GM11168 (cell line): ENCODE results near the gene DNMT3A.

Experiments
- in situ Hi-C: fragments of 300-500 bp; cut with MboI; formaldehyde crosslinking; loops from one replicate; pipeline ENCODE4 v1.12.0; 2022; ENCODE audit warnings: low sequenced_read_pairs; ENCODE audit not compliant: unreplicated experiment

DNMT3A gene

DNA sequence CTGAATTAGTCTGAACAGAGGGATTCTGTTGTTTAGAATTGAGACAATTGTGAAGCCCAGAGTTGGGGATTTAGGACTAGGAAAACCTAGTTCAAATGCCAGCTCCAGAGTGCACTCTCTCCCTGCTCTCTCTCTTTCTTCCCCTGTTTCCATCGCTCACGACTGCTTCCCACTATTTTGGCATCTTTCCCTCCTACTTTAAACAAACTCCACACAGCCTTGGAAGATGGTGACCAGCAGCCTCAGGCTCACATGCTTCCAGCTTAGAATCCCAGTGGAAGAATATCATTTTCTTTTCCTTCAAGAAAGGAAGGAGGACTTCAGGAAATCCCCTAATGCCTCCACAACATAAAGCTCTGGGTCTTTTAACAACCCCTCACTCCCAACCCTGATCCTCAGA, 6.1 kb upstream of the DNMT3A start:
- in situ Hi-C loops: no loop called here

DNA sequence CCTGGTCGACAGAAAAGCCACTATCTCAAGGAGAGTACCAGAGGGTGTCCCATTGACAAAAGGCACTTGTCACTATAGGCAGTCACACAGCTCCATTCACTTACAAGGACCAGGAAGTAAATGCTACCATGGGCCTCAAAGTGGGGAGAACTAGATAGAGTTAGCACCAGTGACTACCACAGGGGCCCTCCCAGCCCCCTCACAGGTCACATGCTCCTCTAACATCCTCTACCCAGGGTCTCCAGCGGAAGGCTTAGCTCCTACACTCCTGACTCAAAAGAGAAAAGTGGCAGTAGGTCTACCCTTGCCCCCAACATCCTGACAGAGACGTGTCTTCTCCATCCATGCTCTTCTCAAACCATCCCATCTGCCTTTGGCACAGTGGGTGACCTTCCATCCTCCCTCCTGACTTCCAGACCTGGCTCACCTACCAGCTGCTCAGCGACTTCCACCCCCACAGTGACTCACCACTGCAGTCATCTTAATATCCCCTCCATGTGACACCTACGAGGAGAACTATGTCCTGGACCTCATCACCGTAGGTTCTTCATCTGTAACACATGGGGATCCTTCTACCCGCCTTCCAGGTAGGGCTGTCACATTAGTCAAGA, 5.6 kb upstream of the DNMT3A start:
- in situ Hi-C loops: no loop called here

DNA sequence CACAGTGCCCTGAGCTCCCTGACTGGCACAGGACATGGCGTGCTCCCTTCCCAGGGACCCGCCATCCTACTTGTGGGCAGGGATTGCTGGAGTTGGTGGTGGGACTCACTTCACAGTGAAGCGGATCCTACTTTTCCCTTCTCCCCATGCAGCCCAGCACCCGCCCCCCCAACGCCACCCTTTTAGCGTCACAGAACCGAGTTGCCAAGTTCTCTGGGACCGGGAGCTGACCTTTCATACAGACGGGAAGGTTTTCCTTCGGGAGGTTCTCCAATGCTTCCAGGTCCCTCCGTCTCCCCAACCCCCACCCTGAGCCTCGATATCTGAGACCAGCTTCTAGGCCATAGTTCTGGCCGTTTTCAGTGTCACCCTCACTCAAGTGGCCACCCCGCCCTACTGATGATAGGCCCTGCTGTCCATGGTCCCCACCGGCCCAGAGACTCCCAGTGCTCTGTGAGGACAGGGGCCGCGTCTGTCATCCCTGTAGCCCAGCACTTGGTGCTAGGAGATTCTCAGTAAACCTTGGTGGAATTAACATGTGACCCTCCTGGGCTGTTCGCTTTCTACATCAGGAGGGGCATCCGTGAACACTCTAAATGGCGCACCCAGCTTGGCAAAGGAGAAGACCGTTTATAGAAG, 1.6 kb upstream of the DNMT3A start:
- in situ Hi-C loops: no loop called here

- in situ Hi-C loops: no loop called here
These were observed 854 bp upstream of the DNMT3A start for GRCh38 chr2:25342372-25343186.

- in situ Hi-C loops: no loop called here
These were observed 556 bp downstream of the DNMT3A start for GRCh38 chr2:25341011-25341727.

GRCh38 chr2:25340181-25340921, 1.4 kb downstream of the DNMT3A start:
- in situ Hi-C loops: no loop called here

DNA sequence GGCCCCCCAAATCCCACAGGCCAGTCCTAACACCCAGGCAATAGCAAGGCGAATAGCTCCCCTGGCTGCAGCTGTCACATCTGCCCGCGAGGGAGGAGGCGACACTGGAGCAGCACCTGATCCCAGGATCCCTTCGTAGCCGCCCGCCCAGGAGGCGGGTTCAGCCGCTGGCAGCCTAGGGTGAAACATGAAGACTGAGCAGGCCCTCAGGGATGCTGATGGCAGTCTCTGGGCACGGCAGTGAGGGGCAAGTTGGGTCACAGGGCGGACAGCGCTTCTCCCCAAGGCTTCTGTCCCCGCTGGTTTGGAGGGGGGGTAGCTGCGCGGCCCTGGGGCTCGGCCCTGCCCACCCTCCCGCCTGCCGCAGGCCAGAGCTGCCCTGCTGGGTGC, 1.9 kb downstream of the DNMT3A start:
- in situ Hi-C loops: no loop called here

DNA sequence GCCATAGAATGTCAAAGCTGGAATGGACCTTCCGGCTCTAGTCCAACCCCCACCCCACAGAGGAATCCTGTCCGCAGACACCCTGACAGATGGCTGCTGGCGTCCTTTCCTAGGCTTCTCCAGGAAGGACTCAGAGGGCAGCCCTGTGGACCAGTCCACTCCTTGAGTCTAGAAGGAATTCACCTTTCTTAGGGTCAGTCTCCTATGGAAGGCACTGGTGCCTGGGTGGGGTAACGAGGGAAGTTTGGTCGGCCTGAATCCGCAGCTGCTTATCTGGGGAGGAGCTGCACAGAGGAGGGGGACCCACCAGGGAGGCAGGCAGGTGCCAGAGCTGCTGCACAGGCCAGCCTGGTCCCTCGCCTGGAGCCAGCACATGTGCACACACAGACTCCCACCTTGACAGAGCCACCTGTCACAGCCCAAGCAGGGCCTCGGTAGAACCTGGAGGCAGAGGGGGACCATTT, 2.5 kb downstream of the DNMT3A start:
- in situ Hi-C loops: no loop called here

DNA sequence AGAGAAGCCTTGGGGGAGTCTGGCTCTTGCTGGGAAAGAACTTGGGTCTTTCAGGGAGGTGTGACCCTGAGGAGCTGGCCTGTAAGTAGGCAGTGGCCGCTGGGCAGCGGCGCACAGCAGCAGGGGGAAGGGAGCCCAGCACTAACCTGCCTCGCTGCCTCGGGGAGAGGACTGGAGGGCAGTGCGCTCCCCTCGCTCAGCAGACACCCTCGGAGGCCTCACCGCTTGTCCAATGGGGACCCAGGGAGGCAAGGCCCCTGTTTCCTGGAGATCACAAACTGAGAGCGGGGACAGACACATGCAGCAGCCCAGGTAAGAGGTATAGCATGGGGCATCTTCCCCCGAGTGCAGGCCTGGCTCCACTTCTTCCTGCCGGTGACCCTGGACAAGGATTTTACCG, 3.3 kb downstream of the DNMT3A start:
- in situ Hi-C loops: no loop called here

DNA sequence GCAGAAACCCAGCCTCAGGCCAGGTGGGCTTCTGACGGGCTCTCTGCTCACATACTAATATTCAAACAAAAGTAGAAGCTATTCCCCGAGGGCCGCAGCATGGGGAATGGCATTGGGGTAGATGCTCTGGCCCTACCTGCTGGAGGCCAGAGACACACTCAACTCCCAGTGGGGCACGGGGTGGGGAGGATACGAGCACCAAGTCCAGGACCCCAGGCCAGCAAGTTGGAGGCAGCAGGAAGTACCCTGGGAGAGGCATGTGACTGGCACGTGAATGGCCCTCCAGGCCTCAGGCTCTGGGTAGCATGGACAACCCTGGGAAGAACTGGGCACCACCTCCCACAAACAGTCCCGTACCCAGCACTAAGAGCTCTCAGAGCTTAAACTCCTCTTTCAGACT, 3.8 kb downstream of the DNMT3A start:
- in situ Hi-C loops: no loop called here

DNA sequence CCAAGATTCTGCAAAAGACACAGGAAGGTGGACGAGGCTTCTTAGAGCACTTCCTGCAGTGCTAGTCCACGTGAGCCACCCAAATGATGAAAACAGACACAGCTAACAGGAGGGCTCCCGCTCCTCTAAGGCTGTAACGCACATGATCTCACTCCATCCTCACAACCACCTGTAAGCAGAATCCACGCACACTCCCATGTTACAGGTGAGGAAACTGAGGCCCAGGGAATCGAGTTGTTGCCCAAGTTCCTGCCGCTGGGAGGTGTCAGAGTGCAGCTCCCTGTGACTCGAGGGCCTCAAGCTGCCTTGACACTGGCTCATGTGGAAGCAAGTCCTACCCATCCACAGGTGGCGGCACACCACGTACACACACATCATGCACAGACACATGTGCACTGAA, 4.4 kb downstream of the DNMT3A start:
- in situ Hi-C loops: no loop called here

- in situ Hi-C loops: no loop called here
These were observed 5.3 kb downstream of the DNMT3A start for GRCh38 chr2:25336383-25336841.

GRCh38 chr2:25335971-25336370, 5.8 kb downstream of the DNMT3A start:
- in situ Hi-C loops: no loop called here

- in situ Hi-C loops: no loop called here
These were observed 6.5 kb downstream of the DNMT3A start for GRCh38 chr2:25335204-25335603.

DNA sequence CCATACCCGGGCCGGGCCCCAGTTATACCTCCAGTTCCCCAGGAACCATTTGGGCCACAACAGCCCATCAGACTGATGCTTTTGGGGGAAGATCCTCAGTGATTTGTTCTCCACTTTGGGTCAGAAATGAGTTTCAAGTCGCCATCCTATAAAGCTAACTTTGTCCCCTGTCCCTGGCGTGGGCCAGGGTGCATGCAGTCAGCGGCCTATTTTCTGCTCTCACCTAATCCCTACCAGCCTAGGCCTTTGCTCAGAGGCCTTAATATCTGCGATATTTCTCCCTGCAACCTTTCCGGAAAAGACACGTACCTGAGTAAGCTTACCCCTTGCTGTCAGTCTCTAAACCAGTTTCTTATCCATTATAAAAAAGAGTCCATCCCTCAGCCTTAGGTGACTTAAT, 7.2 kb downstream of the DNMT3A start:
- in situ Hi-C loops: no loop called here

DNA sequence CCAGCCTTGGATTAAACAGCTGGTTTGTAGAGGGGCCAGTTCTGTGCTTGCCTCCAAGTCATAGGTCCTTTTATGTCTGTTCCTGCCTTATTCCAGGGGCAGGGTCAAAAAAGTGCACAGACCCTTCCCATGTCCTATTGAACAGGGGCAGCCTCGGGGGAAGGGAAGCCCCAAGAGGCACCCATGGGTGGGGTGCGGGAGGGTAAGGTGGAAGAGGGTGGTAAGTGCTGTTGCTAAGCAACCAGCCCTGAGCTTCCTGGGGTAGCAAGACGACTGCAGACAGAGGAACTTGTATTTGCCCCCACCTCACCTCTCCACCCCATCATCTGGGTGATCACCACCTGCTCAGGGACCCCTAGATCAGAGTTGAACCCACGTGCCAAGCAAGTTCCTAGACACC, 7.7 kb downstream of the DNMT3A start:
- in situ Hi-C loops: no loop called here

GRCh38 chr2:25332571-25332970, 9.2 kb downstream of the DNMT3A start:
- in situ Hi-C loops: no loop called here

- in situ Hi-C loops: no loop called here
These were observed 9.9 kb downstream of the DNMT3A start for GRCh38 chr2:25331686-25332365.

- in situ Hi-C loops: no loop called here
These were observed 10.8 kb downstream of the DNMT3A start for GRCh38 chr2:25330937-25331336.
